HEK293 (cell line): ENCODE measurements around the gene PPP1R27.

Experiments used
- GLIS1 ChIP-seq: fragments of 450-650 bp; formaldehyde crosslinking; IDR thresholded peaks from 2 replicates; pipeline ENCODE4 v1.5.1; 2016; ENCODE audit warnings: missing biosample characterization, missing genetic modification characterization
- HOXD13 ChIP-seq: sonication (generic); formaldehyde crosslinking; IDR thresholded peaks from 2 replicates; pipeline ENCODE4 v1.8.0; 2022; ENCODE audit warnings: missing genetic modification reagents, borderline replicate concordance
- PATZ1 ChIP-seq: fragments of 450-650 bp; formaldehyde crosslinking; IDR thresholded peaks from 2 replicates; pipeline ENCODE4 v1.5.1; 2016; ENCODE audit warnings: missing biosample characterization, missing genetic modification characterization
- PRDM10 ChIP-seq: fragments of 450-650 bp; formaldehyde crosslinking; IDR thresholded peaks from 2 replicates; pipeline ENCODE4 v1.5.1; 2016; ENCODE audit warnings: missing biosample characterization, missing genetic modification characterization
- SP2 ChIP-seq: fragments of 450-650 bp; formaldehyde crosslinking; IDR thresholded peaks from 2 replicates; pipeline ENCODE4 v1.5.1; 2016; ENCODE audit warnings: missing biosample characterization, missing genetic modification characterization
- SP3 ChIP-seq: fragments of 450-650 bp; formaldehyde crosslinking; IDR thresholded peaks from 2 replicates; pipeline ENCODE4 v1.5.1; 2016; ENCODE audit warnings: missing biosample characterization, missing genetic modification characterization
- YY1 ChIP-seq: fragments of 450-650 bp; formaldehyde crosslinking; IDR thresholded peaks from 2 replicates; pipeline ENCODE4 v1.5.1; 2018; ENCODE audit warnings: missing biosample characterization, missing genetic modification characterization
- ZEB2 ChIP-seq: fragments of 450-650 bp; formaldehyde crosslinking; IDR thresholded peaks from 2 replicates; pipeline ENCODE4 v1.5.1; 2016; ENCODE audit warnings: missing biosample characterization, missing genetic modification characterization
- ZNF114 ChIP-seq: fragments of 450-650 bp; formaldehyde crosslinking; IDR thresholded peaks from 2 replicates; pipeline ENCODE4 v1.5.0; 2017; ENCODE audit warnings: missing biosample characterization, missing genetic modification characterization
- ZNF146 ChIP-seq: fragments of 450-650 bp; formaldehyde crosslinking; IDR thresholded peaks from 2 replicates; pipeline ENCODE4 v1.5.1; 2016; ENCODE audit warnings: missing biosample characterization, missing genetic modification characterization
- ZNF19 ChIP-seq: fragments of 450-650 bp; formaldehyde crosslinking; IDR thresholded peaks from 2 replicates; pipeline ENCODE4; 2016; ENCODE audit warnings: missing biosample characterization, missing genetic modification characterization, low read depth
- ZNF248 ChIP-seq: fragments of 450-650 bp; formaldehyde crosslinking; IDR thresholded peaks from 2 replicates; pipeline ENCODE4 v1.5.1; 2017; ENCODE audit warnings: missing biosample characterization, missing genetic modification characterization
- ZNF280C ChIP-seq: fragments of 450-650 bp; formaldehyde crosslinking; IDR thresholded peaks from 2 replicates; pipeline ENCODE4 v1.5.1; 2016; ENCODE audit warnings: missing biosample characterization, missing genetic modification characterization
- ZNF37A ChIP-seq: fragments of 450-650 bp; IDR thresholded peaks from 2 replicates; pipeline ENCODE4 v1.5.1; 2018; ENCODE audit warnings: missing biosample characterization, missing genetic modification characterization
- ZNF391 ChIP-seq: fragments of 450-650 bp; formaldehyde crosslinking; IDR thresholded peaks from 2 replicates; pipeline ENCODE4 v1.5.1; 2016; ENCODE audit warnings: low read depth, missing biosample characterization, missing genetic modification characterization, borderline replicate concordance
- ZNF394 ChIP-seq: fragments of 450-650 bp; formaldehyde crosslinking; IDR thresholded peaks from 2 replicates; pipeline ENCODE4 v1.5.1; 2016; ENCODE audit warnings: missing biosample characterization, missing genetic modification characterization, mild to moderate bottlenecking, moderate library complexity, borderline replicate concordance
- ZNF501 ChIP-seq: fragments of 450-650 bp; formaldehyde crosslinking; IDR thresholded peaks from 2 replicates; pipeline ENCODE4 v1.5.1; 2016; ENCODE audit warnings: missing biosample characterization, missing genetic modification characterization
- ZNF514 ChIP-seq: fragments of 450-650 bp; formaldehyde crosslinking; IDR thresholded peaks from 2 replicates; pipeline ENCODE4 v1.5.1; 2016; ENCODE audit warnings: missing biosample characterization, missing genetic modification characterization
- ZNF707 ChIP-seq: fragments of 450-650 bp; formaldehyde crosslinking; IDR thresholded peaks from 2 replicates; pipeline ENCODE4 v1.5.1; 2016; ENCODE audit warnings: missing biosample characterization, missing genetic modification characterization
- ZNF837 ChIP-seq: fragments of 450-650 bp; formaldehyde crosslinking; IDR thresholded peaks from 2 replicates; pipeline ENCODE4 v1.5.1; 2016; ENCODE audit warnings: missing biosample characterization, missing genetic modification characterization
- ZNF843 ChIP-seq: fragments of 450-650 bp; formaldehyde crosslinking; IDR thresholded peaks from 2 replicates; pipeline ENCODE4 v1.5.1; 2016; ENCODE audit warnings: missing biosample characterization, missing genetic modification characterization
- TF ChIP-seq, protein P1 (sequence below): fragments of 450-650 bp; formaldehyde crosslinking; IDR thresholded peaks from 2 replicates; pipeline ENCODE4 v1.5.1; 2017; ENCODE audit warnings: missing biosample characterization, missing genetic modification characterization
- TF ChIP-seq, protein P2 (sequence below): fragments of 450-650 bp; formaldehyde crosslinking; IDR thresholded peaks from 2 replicates; pipeline ENCODE4 v1.5.1; 2016; ENCODE audit warnings: missing biosample characterization, missing genetic modification characterization

The PPP1R27 gene

GRCh38 chr17:81814748-81815645, 19.9 kb downstream of the PPP1R27 start (continued):
- TF ChIP-seq PATZ1 (tag by site-specific recombination) = peak; percentile 89
- TF ChIP-seq GLIS1 (tag by site-specific recombination) = peak; percentile 100
- 0 out of 2 replicates have a peak, but pooled peaks have one; percentile 6 for TF ChIP-seq SP3 (tag by site-specific recombination)
- TF ChIP-seq ZNF514 (tag by site-specific recombination) = no peak
- TF ChIP-seq ZNF707 (tag by site-specific recombination) = no peak
- TF ChIP-seq ZNF391 (tag by site-specific recombination) = 0 out of 2 replicates have a peak, but pooled peaks have one; percentile 42
- no peak for TF ChIP-seq ZNF146 (tag by site-specific recombination)
- TF ChIP-seq, protein P1, sequence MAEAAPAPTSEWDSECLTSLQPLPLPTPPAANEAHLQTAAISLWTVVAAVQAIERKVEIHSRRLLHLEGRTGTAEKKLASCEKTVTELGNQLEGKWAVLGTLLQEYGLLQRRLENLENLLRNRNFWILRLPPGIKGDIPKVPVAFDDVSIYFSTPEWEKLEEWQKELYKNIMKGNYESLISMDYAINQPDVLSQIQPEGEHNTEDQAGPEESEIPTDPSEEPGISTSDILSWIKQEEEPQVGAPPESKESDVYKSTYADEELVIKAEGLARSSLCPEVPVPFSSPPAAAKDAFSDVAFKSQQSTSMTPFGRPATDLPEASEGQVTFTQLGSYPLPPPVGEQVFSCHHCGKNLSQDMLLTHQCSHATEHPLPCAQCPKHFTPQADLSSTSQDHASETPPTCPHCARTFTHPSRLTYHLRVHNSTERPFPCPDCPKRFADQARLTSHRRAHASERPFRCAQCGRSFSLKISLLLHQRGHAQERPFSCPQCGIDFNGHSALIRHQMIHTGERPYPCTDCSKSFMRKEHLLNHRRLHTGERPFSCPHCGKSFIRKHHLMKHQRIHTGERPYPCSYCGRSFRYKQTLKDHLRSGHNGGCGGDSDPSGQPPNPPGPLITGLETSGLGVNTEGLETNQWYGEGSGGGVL (tag by site-specific recombination) = peak; percentile 95
- no peak for TF ChIP-seq ZNF843 (tag by site-specific recombination)
- TF ChIP-seq, protein P2, sequence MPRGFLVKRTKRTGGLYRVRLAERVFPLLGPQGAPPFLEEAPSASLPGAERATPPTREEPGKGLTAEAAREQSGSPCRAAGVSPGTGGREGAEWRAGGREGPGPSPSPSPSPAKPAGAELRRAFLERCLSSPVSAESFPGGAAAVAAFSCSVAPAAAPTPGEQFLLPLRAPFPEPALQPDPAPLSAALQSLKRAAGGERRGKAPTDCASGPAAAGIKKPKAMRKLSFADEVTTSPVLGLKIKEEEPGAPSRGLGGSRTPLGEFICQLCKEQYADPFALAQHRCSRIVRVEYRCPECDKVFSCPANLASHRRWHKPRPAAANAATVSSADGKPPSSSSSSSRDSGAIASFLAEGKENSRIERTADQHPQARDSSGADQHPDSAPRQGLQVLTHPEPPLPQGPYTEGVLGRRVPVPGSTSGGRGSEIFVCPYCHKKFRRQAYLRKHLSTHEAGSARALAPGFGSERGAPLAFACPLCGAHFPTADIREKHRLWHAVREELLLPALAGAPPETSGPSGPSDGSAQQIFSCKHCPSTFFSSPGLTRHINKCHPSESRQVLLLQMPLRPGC (tag by site-specific recombination) = 0 out of 2 replicates have a peak, but pooled peaks have one; percentile 16
- no peak for TF ChIP-seq ZNF19
- no peak for TF ChIP-seq SP2 (tag by site-specific recombination)
- TF ChIP-seq YY1 = no peak
- TF ChIP-seq ZNF501 (tag by site-specific recombination) = no peak
- peak; percentile 47 for TF ChIP-seq ZEB2 (tag by site-specific recombination)
- TF ChIP-seq ZNF37A = no peak
- no peak for TF ChIP-seq ZNF114
- peak; percentile 43 for TF ChIP-seq PRDM10 (tag by site-specific recombination)
- no peak for TF ChIP-seq HOXD13 (CRISPR knock-in tag)
- TF ChIP-seq ZNF837 (tag by site-specific recombination) = no peak
- TF ChIP-seq ZNF280C (tag by site-specific recombination) = no peak
- TF ChIP-seq ZNF394 = peak; percentile 24; the same call in 1 of the 2 replicates
- no peak for TF ChIP-seq ZNF248 (tag by site-specific recombination)
